GM18870 (cell line): ENCODE measurements around the gene FOXA2.
"Not testable (repeated sequence)": the region's sequence is repeated elsewhere in the genome, so short reads cannot be mapped to it uniquely, and the experiment has no call there.

ENCODE experiments used
- ATAC-seq: cut with Tn5 transposase; IDR thresholded peaks from one replicate; pipeline ENCODE4 v1.9.1; 2021; ENCODE audit warnings: moderate library complexity; ENCODE audit not compliant: unreplicated experiment

The FOXA2 gene

DNA sequence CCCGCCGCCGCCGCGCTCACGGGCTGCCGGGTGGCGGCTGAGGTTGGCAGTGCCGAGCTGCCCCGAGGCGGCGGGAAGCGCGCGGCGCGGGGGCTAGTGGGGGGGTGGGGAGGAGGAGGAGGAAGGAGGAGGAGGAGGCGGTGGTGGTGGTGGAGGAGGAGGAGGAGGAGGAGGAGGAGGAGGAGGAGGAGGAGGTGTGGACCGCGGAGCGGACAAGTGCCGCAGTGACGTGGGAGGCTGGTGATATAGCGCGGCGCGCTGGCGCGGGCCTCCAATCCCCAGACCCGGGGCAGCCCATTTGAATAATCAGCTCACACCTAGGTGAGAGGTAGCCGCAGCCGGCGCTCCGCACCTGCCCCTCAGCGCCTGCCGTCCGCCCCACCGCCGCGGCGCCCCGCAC lies at the start of gene FOXA2:
Gene FOXA2, minus strand, starts transcription at position 51 of the 400 bp plus-strand sequence. CDS start 294 bp downstream, outside the sequence.
- ATAC-seq: no peak

DNA sequence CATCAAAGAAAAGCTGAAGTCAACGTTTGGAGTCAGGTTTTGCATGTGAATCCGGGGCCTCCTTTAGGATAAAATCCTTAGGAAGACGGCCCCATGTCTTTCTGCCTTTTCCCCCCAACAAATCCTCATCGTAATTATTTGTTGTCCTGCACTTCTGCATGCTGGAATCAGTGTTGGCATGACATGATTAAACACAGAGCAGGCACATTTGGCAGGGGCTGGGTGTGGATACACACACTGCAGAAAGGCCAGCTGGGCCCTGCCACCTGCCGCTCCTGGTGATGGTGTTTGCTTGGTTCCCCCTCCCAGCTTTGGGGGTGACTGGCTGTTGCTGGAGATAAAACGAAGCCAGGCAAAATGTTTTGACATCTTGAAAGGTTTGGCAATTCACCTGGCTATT lies 46.3 kb upstream of the FOXA2 start:
- ATAC-seq: no peak

DNA sequence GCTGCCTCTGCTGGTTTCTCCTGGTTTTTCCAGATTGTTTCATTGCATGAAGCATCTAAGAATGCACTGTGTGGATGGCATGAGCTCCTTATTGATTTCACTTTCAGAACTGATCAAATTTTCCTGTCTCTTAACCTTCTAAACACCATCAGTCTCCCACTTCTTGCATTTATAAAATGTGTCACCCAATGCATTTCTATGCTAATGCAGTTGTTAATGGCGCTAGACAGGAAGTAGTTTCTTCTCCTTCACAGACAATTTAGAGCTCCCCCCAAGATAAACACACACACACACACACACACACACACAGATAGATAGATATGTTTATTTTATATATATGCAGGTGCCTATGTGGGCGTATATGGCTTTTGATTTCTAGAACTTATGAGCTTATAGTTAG lies 45.6 kb upstream of the FOXA2 start:
- no peak for ATAC-seq

DNA sequence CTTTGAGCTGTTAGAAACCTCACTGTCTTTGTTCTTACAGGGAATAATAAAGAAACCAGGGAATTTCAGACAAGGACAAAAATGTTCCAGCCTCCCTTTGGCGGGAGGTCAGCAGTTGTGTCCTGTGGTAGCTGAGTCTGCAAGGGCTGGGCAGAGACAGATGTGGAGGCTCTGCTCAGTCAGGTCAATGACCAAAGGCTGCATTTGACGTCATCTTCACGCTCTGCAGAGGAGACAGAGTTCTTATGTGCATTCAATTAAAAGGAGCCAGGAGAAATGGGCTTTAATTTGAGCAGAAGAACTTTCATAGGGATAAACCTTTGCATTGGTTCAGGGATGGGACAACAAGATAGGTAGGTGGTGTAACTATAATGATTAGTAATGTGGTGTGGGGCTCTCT lies 45.1 kb upstream of the FOXA2 start:
- ATAC-seq: no peak

DNA sequence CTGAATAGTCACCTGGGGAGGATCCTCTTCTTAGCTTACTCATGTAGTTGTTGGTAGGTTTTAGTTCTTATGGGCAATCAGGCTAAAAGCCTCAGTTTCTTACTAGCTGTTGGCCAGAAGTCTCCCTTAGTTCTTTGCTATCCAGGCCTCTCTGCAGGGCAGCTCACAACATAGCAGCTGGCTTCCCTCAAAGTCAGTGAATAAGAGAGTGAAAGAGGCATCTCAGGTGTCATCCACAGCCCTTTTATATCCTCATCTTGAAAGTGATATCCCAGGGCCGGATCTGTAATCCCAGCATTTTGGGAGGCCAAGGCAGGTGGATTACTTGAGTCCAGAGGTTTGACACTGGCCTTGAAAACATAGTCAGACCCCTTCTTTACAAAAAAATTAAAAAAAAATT lies 42.1 kb upstream of the FOXA2 start:
- ATAC-seq: no peak

DNA sequence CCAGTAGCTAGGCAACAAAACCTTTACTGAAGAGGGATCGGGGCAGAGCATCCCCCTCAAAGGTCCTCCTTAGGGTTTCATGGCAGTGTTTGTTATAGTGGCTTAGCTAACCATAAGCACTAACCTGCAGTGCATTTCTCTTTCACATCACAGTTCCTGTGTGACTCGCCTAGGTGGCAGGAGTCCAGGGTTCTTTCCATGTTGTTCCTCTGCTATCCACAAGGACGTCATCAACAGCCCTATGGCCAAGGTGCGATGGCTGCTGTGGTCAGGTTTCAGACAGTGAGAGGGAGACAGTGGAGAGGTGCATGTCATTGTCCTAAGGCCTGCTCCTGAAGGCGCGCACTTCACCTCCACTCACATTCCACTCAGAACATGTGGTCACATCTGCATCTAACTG lies 38.8 kb upstream of the FOXA2 start:
- ATAC-seq: no peak

DNA sequence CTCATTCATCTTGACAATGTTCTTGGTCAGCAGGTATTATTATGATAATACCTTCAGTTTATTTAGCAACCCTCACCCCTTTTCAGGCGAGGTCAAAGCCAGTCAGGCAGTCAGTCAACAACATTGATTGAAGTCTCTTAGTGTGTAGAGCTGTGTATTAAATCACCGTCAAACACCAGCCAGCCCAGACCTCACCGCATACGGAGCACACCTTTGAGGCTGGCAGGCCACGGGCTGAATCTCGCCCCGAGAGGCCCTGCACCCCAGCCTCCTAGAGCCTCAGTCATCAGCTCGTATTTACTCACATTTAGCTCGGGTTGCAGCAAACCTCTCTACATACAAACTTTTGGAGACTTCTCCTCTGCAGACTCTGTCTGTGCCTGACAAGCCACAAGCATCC lies 36.0 kb upstream of the FOXA2 start:
- no peak for ATAC-seq

DNA sequence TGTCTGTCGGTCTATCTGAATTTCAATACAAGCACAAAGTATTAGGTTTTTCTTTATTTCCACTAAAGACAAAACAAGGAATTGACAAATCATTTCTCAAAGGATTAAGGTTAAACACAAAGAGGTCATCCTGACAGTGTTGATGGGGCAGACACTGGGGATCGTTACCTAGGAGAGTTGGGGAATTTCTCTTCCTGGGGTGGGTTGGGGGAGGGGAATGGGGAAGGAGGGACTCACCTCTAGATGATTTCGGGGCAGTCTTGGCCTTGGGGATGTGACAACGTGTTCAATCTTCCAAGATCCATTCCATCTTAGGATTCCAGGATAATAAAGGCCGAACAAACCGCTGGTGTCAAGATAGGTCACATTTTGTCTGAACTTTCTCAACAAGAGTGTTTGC lies 35.4 kb upstream of the FOXA2 start:
- no peak for ATAC-seq

DNA sequence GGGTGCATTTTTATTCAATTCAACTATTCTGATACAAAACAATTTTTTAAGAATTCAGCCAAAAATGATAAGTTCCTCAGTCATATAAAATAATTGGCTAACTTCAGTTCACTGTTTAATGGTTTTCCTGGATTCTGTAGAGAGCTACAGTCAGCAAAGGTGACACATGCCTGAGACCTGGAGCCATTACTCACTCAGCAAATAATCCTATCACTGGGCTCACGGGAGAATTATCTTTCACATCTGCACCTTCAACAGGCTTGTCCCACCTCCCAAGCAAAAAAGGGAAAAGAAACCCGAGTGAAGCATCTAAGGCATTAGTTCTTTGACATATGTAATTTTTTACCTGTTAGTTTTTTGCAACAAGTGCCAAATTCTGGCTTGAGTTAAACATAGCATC lies 34.9 kb upstream of the FOXA2 start:
- ATAC-seq: no peak

DNA sequence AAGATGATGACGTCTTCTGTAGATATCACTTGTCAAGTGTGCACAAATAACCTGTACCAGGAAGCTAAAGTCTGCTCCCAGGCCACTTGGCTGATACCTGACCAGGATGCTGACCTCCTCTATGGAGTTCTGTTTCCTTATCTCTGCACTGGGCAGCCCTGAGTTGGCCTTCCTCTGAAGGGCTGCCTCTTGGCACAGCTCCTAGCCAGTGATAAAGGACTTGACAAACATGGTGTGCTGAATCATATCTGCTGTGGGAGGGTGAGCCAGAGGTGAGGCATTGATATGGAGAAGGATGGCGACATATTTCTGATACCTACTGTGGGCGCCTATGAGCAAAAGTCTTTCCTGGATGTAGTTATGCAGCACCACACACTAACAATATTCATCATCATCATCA lies 32.8 kb upstream of the FOXA2 start:
- no peak for ATAC-seq

DNA sequence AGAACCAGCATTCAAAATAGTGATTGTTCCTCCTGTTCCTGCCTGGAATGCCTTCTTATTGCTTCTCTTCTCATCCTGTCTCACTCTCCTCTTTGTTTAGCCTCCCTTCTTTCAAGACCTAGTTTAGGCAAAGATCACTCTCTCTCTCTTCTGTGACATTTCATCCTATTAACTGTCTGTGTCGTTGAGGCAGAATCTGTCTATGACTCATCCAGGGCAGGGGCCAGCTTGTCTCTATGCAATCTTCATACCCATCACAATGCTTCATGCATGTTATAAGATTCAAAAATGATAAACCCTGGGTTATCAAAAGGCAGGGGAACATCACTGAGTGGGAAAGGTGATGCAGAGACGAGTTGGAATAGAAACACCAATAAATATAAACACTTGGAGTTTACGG lies 32.2 kb upstream of the FOXA2 start:
- ATAC-seq: no peak

DNA sequence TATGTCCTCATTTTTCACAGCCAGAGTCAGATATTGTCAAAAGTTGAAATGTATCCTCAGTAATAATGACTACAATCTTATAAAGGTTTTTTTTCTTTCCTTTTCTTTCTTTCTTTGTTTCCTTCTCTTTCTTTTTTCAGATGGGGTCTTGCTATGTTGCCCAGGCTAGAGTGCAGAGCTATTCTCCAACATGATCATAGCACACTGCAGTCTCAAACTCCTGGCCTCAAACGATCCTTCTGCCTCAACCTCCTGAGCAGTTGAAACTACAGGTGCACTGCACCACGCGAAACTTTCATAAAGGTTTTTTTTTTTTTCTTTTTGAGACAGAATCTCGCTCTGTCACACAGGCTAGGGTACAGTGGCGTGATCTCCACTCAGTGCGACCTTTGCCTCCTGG lies 31.1 kb upstream of the FOXA2 start:
- ATAC-seq: no peak

DNA sequence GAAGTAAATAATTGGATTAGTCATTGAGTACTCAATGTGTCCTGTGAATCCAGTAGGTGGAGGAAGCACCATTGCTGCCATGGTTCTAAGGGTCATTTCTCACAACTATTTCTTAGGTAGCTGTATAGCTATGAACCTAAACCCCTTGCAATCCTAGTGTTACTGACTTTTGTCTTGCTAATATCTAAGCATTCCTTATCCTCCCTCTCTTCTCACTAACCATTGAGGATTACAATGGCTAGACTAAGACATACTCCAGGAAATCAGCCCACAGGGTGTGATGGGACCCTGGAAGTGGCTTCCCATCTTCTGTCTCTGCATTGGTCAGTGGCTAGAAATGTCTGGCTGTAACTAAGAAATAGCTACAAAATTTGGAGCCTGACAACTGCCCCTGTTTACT lies 27.3 kb upstream of the FOXA2 start:
- ATAC-seq: no peak

DNA sequence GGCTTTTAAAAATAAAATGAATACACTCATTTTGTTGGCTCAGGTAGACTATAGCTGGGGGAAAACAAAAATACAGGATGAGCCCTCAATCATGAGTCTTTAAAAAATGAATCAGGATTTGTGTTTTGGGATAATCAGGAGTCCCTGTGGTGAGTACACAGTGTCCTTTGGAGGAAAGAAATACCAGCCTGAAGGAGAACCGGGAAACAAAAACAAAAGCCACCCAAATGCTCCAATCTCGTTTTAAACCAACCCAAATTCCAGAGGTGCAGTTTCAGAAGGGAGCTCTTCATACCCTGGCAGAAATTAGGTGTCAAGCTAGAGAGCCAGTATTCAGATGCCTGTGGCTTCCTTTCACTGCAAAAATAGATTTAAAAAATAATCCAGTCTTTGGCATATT lies 23.3 kb upstream of the FOXA2 start:
- ATAC-seq: no peak

DNA sequence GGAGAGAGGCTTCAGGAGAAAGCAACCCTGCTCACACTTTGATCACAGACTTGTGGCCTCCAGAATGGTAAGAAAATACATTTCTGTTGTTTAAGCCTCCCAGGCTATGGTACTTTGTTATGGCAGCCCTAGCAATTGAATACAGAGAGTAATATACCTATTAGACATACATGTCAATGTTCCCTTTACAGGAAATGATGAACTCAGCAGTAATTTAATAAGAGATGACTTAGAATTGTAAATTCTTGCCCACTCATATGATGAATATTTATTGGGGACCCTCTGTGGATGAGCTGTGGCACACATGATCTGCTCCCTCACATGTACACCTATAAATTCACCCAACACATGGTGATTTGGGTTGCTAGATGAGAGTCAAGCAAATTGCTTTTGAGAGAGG lies 20.4 kb upstream of the FOXA2 start:
- ATAC-seq: no peak

DNA sequence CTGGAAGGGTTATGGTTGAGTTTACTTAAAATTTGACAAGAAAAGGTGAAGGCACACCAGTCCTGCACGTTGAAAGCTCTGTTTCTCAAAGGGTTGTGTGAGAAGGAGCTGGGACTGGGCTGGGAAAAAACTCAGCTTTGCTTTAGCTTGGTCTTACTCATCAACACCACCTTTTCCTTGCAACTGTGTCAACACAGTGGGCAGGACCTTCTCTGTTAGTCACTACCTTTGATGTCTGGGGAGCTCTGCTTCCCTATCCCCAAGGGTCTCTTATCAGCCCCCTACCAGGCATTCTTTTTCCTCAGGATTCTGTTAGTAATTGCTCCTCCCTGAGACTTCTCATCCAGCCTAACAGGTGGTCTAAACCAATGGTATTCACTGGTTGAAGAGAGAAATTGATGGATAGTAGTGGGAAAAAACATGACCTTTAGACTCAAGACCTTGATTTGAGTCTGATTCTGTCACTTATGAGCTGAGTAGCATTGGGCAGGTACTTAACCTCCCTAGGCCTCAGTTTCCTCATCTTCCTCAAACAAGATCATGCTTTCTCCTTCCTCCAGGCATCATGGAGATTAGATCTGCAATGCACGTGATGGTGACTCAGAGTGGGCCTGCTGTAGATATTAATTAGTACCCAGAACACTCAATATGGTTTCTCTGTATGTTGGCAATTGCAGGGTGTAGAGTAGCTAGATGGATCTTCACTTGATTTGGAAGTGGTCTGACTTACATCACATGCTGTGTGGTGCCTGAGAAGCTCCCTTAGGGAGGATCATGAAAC lies 17.2 kb upstream of the FOXA2 start:
- ATAC-seq: no peak

DNA sequence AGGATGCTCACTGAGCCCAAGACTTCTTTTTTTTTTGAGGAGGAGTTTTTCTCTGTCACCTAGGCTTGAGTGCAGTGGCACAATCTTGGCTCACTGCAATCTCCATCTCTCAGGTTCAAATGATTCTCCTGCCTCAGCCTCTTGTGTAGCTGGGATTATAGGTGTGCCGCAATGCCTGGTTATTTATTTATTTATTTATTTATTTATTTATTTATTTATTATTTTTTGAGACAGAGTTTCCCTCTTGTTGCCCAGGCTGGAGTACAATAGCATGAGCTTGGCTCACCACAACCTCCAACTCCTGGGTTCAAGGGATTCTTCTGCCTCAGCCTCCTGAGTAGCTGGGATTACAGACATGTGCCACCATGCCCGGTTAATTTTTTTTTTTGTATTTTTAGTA lies 14.9 kb upstream of the FOXA2 start:
- not testable (repeated sequence) for ATAC-seq

DNA sequence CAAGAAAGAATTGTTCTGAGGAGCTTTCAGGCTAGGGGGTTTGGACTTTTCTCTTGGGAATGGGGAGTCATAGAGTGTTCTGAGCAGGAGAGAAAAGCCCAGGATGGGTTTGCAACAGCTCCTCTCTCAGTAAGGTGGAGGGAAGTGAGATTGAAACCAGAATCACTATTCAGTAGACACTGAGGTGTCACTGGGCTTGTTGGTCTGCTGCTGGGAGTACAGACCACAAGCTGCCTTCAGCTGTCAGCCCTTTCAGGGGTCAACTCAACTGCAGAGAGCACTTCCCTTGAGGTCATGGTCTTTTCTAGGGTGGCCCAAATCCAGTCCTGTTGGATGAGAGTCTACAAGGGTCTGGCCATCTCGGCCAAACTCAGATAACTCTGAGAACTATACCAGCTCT lies 12.9 kb upstream of the FOXA2 start:
- no peak for ATAC-seq

DNA sequence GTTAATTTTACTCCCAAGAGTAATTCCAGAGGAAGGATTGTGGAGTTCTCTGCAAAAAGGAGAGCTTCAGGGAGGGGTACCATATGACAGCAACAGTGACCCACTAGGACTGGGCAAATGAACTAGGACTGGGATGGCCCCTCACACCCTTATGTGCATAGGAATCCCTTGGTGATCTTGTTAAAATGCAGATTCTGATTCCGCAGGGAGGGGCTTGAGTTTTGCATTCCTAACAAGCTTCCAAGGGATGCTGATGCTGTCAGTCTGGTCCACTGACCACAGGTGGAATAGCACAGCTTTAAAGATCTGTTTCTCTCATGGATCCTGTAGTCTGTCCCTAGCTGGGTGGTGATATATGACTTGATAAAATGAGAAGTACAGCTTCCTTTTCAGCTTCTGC lies 6.3 kb upstream of the FOXA2 start:
- no peak for ATAC-seq

DNA sequence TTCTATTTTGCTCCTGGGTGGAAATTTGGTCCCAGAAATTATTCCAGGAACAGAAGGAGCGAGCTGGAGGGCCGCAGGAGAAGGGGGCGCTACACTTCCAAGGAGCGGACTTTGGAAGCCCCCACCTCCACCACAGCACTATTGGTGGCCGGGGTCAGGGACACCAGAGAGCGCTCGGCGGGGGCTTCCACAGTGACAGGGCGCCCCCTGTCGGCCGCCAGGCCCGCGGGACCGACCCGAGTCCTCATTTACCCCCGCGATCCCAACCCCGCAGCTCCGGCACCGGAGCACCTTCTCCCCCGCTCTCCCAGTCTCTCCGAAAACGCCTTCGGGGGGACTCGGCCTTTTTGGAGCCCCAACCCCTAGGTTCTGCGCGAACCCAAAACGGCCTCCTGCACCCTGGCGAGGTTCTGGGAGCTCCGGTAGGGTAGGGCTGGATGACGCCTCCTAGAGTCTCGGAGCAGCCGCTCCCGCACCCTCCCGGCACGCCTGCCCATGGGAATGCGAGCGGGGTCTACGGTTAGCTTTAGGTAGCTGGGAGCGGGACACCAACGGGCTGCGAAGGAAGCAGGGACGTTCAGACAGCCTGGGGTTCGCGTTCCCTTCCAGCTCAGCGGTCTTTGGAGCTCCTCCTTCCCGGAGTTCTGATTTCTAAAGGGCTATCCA lies 2.4 kb upstream of the FOXA2 start:
- no peak for ATAC-seq

DNA sequence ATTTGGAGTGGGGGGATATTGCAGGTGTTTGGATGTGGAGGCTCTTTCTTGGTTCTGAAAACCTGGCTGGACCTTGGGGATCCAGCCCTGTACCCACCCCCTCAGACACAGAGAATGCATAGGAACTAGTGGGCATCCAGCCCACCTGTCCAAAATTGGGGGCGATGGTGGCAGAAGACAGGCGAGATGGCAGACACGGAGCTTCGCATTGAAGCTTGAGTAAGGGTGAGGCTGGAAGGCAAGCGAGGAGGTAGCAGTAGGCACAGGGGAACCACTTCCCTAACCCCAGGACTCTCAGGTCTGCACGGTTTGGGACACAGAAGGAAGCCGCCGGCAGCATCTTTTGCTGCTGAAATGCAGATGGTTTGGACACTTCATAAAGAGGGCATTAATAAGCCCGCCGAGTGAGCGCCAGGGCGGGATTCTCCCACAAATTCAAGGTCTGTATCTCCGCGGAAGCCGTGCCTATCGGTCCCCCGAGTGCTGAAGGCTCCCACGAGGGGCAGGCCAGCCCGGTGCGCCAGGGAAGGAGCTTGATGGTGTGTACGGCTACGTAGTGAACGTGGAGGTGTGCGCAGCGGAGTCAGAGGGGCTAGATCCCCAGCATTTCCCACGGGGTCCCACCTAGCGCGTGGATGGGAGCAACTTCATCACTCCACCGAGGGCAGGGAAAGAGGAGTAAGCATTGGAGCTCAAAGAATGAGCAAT lies 1.6 kb upstream of the FOXA2 start:
- no peak for ATAC-seq
